Nephron (organoid): ENCODE data around the gene GALNT18.

Experiments used
- H3K27ac Mint-ChIP-seq, 3 experiments: 2 replicates each; pipeline ENCODE4 v1.8.0; 2020; ENCODE audit warnings: mixed read lengths in 3 of 3, mild to moderate bottlenecking in 2 of 3, moderate library complexity in 1 of 3
- H3K27me3 Mint-ChIP-seq: 2 replicates; pipeline ENCODE4 v1.8.0; 2021; ENCODE audit warnings: low read depth, mild to moderate bottlenecking, moderate library complexity, mixed read lengths
- H3K36me3 Mint-ChIP-seq: 2 replicates; pipeline ENCODE4 v1.8.0; 2020; ENCODE audit warnings: low read depth, mixed read lengths
- H3K4me1 Mint-ChIP-seq: 2 replicates; pipeline ENCODE4 v1.8.0; 2020; ENCODE audit warnings: mixed read lengths
- H3K4me3 Mint-ChIP-seq, 3 experiments: 2 replicates each; pipeline ENCODE4 v1.8.0; 2020; ENCODE audit warnings: mild to moderate bottlenecking in 3 of 3, mixed read lengths in 3 of 3, moderate library complexity in 2 of 3
- H3K9me3 Mint-ChIP-seq: 2 replicates; pipeline ENCODE4 v1.8.0; 2020; ENCODE audit warnings: mixed read lengths
- TF ChIP-seq, protein P1 (sequence below), 3 experiments: fragments of 200-600 bp; sonication (generic); IDR thresholded peaks; one replicate each; pipeline ENCODE4 v1.5.0; 2021; ENCODE audit warnings: antibody characterized with exemption in 3 of 3; ENCODE audit not compliant: unreplicated experiment in 3 of 3

The GALNT18 gene

DNA sequence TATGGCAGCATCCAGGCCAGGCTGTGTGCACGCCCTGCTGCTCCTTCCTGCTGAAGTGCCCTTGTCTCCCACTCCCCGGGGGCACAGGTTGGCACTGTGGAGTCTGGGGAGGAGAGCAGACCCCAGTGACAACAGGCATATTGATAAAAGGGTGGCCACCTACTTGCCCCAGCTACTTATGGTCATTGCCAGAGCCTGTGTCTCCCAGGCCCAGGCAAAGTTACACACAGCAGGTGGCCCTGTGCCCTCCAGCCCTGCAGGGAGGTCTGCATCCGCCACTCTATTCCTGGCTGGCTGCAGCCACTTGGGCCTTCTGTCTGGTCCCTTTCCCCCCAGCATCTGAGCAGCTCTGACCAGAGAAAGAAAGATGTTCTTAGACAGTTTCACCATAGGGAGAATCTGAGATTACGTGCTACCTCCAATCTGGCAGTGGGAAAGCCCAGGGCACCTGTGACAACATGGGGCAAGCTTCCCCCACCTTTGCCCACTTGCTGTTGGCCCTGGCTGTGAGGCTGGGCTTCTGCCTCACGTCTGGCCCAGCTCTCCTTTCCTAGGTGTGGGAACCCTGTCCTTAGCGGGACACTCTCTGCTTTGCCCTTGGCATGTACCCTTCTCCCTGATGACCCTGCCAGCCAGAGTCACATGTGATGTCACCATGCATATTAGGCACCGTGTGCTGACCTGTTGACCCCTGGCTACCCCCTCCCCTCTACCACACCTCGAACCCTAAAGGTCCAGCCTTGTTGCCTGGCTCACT, 243.4 kb downstream of the GALNT18 start:
- no peaks in the 10 kb centered on the region for H3K4me1 Mint-ChIP-seq
- peaks cover 27% of the 10 kb centered on the region for H3K27me3 Mint-ChIP-seq
- H3K36me3 Mint-ChIP-seq = no peaks in the 10 kb centered on the region
- H3K9me3 Mint-ChIP-seq = no peaks in the 10 kb centered on the region
- TF ChIP-seq, protein P1, sequence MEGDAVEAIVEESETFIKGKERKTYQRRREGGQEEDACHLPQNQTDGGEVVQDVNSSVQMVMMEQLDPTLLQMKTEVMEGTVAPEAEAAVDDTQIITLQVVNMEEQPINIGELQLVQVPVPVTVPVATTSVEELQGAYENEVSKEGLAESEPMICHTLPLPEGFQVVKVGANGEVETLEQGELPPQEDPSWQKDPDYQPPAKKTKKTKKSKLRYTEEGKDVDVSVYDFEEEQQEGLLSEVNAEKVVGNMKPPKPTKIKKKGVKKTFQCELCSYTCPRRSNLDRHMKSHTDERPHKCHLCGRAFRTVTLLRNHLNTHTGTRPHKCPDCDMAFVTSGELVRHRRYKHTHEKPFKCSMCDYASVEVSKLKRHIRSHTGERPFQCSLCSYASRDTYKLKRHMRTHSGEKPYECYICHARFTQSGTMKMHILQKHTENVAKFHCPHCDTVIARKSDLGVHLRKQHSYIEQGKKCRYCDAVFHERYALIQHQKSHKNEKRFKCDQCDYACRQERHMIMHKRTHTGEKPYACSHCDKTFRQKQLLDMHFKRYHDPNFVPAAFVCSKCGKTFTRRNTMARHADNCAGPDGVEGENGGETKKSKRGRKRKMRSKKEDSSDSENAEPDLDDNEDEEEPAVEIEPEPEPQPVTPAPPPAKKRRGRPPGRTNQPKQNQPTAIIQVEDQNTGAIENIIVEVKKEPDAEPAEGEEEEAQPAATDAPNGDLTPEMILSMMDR (IDR thresholded peaks at IDR 0.05; ENCODE audit: unreplicated experiment in 3 of 3) = no peak
- no peak overlapping the region for H3K27ac Mint-ChIP-seq
- no peak overlapping the region for H3K4me3 Mint-ChIP-seq

DNA sequence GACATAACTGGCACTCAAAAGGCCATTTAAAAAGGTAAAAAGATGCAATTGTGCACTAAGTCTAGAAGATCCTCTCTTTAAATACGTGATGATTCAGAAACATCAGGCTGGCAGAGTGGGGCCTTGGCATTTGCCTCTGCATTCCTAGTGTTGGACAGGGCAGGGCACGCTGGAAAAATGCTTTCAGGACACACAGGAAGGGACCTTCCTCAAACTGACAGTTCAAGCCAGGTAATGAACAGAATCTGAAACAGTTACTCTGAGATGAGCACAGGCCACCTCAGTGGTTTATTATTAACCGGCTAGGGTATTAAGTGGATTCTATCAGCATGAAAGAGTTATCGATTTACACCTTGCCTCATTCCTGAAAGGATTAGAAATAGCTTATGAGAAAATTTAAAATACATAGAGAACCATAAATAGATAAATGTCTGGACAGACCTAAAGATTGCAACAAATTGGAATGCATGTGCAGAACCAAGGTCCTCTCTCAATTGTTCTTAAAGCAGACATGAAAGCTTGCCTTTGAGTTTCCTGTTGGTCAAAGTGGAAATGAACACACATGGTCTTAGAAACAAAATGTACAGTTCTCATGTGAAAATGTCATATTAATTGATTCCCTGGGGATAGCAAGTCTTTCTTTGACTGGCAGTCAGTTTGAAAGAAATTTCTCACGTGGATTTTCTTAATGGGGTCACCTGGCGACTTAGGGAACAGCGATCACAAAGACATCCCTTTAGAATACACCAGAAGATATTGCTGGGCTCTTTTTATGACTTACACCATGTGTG, 247.3 kb downstream of the GALNT18 start:
- H3K9me3 Mint-ChIP-seq = no peaks in the 10 kb centered on the region

GRCh38 chr11:11373934-11374333, 247.9 kb downstream of the GALNT18 start:
- no peak overlapping the region for H3K27ac Mint-ChIP-seq
- peaks cover 3% of the 10 kb centered on the region for H3K9me3 Mint-ChIP-seq
- TF ChIP-seq, protein P1 (IDR thresholded peaks at IDR 0.05; ENCODE audit: unreplicated experiment in 3 of 3) = no peak
- H3K36me3 Mint-ChIP-seq = no peaks in the 10 kb centered on the region
- peaks cover 20% of the 10 kb centered on the region for H3K4me1 Mint-ChIP-seq
- H3K4me3 Mint-ChIP-seq = no peak overlapping the region
- peaks cover 21% of the 10 kb centered on the region for H3K27me3 Mint-ChIP-seq

More for the DNA sequence above, 247.3 kb downstream of the GALNT18 start:
- no peak overlapping the region for H3K27ac Mint-ChIP-seq
- H3K4me3 Mint-ChIP-seq = no peak overlapping the region
- peaks cover 21% of the 10 kb centered on the region for H3K27me3 Mint-ChIP-seq
- no peaks in the 10 kb centered on the region for H3K36me3 Mint-ChIP-seq
- H3K4me1 Mint-ChIP-seq = peaks cover 20% of the 10 kb centered on the region
- TF ChIP-seq, protein P1 (IDR thresholded peaks at IDR 0.05; ENCODE audit: unreplicated experiment in 3 of 3) = no peak

GRCh38 chr11:11372461-11372860, 249.3 kb downstream of the GALNT18 start:
- H3K27me3 Mint-ChIP-seq = peaks cover 16% of the 10 kb centered on the region
- TF ChIP-seq, protein P1 (IDR thresholded peaks at IDR 0.05; ENCODE audit: unreplicated experiment in 3 of 3) = no peak
- H3K36me3 Mint-ChIP-seq = no peaks in the 10 kb centered on the region
- no peak overlapping the region for H3K4me3 Mint-ChIP-seq
- H3K27ac Mint-ChIP-seq = no peak overlapping the region
- H3K4me1 Mint-ChIP-seq = peaks cover 20% of the 10 kb centered on the region
- peaks cover 13% of the 10 kb centered on the region for H3K9me3 Mint-ChIP-seq

- peaks cover 20% of the 10 kb centered on the region for H3K4me1 Mint-ChIP-seq
- H3K27ac Mint-ChIP-seq = peak overlapping the region in 1 of 3 experiments; percentile 41
- TF ChIP-seq, protein P1 (IDR thresholded peaks at IDR 0.05; ENCODE audit: unreplicated experiment in 3 of 3) = no peak
- H3K9me3 Mint-ChIP-seq = peaks cover 17% of the 10 kb centered on the region
- H3K36me3 Mint-ChIP-seq = no peaks in the 10 kb centered on the region
- peaks cover 11% of the 10 kb centered on the region for H3K27me3 Mint-ChIP-seq
- no peak overlapping the region for H3K4me3 Mint-ChIP-seq
Measured at GRCh38 chr11:11370962-11371303, 250.9 kb downstream of the GALNT18 start.
